ENCODE results near the gene ATP8A2.

DNA sequence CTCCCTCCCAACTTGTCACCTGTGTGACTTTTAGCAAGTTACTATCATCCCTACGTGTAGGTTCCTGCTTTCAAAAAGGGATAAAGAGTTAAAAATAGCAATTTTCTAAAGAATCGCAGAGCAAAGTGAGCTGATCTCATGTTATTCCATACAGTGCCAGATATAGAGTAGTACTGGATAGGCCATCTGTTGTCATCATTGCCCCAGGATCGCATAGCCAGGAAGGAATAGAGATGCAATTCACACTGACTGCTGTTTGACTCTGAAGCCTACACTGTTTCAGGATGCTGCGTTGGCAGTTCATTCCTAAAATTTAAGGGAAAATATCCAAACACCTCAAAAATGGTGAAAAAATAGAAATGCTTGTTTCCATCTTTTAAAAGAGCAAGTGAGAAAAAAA, 541.2 kb downstream of the ATP8A2 start:
- TF ChIP-seq, protein P1, sequence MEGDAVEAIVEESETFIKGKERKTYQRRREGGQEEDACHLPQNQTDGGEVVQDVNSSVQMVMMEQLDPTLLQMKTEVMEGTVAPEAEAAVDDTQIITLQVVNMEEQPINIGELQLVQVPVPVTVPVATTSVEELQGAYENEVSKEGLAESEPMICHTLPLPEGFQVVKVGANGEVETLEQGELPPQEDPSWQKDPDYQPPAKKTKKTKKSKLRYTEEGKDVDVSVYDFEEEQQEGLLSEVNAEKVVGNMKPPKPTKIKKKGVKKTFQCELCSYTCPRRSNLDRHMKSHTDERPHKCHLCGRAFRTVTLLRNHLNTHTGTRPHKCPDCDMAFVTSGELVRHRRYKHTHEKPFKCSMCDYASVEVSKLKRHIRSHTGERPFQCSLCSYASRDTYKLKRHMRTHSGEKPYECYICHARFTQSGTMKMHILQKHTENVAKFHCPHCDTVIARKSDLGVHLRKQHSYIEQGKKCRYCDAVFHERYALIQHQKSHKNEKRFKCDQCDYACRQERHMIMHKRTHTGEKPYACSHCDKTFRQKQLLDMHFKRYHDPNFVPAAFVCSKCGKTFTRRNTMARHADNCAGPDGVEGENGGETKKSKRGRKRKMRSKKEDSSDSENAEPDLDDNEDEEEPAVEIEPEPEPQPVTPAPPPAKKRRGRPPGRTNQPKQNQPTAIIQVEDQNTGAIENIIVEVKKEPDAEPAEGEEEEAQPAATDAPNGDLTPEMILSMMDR (IDR thresholded peaks at IDR 0.05; ENCODE audit: low read length) = no peak
- no peak for TF ChIP-seq EZH2 (optimal IDR thresholded peaks at IDR 0.05; ENCODE audit: low read depth, low read length)

Measured in MM.1S (cell line).